Measurements from ENCODE around the gene PMFBP1.

DNA sequence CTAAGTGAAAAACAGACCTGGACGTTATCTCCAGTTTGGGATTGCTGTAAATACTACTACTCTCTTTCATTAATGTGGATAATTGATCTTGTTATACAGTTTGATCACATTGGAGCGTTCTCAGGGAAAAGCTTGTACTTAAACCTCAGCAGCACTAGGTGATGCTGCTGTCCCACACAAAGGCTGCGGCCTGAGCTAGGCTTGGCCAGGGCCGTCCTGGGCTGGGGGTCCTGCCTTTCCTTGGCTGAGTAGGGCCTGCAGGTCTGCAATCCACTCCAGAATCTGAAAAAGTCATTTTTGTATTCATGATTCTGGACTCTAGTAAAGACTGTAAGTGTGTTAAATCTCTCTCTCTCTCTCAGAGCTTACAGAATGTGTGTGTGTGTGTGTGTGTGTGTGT, 23.7 kb upstream of the PMFBP1 start:
- TF ChIP-seq, protein P1, sequence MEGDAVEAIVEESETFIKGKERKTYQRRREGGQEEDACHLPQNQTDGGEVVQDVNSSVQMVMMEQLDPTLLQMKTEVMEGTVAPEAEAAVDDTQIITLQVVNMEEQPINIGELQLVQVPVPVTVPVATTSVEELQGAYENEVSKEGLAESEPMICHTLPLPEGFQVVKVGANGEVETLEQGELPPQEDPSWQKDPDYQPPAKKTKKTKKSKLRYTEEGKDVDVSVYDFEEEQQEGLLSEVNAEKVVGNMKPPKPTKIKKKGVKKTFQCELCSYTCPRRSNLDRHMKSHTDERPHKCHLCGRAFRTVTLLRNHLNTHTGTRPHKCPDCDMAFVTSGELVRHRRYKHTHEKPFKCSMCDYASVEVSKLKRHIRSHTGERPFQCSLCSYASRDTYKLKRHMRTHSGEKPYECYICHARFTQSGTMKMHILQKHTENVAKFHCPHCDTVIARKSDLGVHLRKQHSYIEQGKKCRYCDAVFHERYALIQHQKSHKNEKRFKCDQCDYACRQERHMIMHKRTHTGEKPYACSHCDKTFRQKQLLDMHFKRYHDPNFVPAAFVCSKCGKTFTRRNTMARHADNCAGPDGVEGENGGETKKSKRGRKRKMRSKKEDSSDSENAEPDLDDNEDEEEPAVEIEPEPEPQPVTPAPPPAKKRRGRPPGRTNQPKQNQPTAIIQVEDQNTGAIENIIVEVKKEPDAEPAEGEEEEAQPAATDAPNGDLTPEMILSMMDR (IDR thresholded peaks at IDR 0.05; ENCODE audit: insufficient read depth, low read depth, low read length): no peak
- no peak for TF ChIP-seq EZH2 (IDR thresholded peaks at IDR 0.05; ENCODE audit: insufficient read depth, low read length)
